Measurements from ENCODE around the gene CAPN8. TPM values are rescaled to one million over a fixed set of nuclear protein-coding genes. Genes with fewer than 3 reads are reported as not detected.

CAPN8 gene
- total and polyA plus RNA-seq, 4 donors, result 0.08 to 0.16 TPM; not detected in 2

- Histone ChIP-seq H3K4me1 (ENCODE audit: control insufficient read depth in 4 of 4, insufficient read depth in 4 of 4, low read length in 3 of 4) (peaks cover 6 to 36% (median 28%) of the 10 kb centered on the region in 4 donors), H3K4me3 (ENCODE audit: low read depth in 1 of 3, low read length in 3 of 3) (no peak overlapping the region), H3K36me3 (ENCODE audit: control insufficient read depth in 4 of 4, insufficient read depth in 3 of 4, low read depth in 1 of 4, low read length in 3 of 4) (no peaks in the 10 kb centered on the region), H3K27me3 (ENCODE audit: control insufficient read depth in 4 of 4, insufficient read depth in 4 of 4, low read length in 3 of 4) (no peaks in the 10 kb centered on the region), H3K9ac (ENCODE audit: low read depth in 1 of 2, low read length in 2 of 2) (peak overlapping the region in 1 of 2 donors; percentile 47), H3K9me3 (ENCODE audit: control insufficient read depth in 4 of 4, low read length in 3 of 4) (no peaks in the 10 kb centered on the region), H3K27ac (ENCODE audit: low read depth in 1 of 2, low read length in 2 of 2) (peak overlapping the region; percentile 94 to 95)
- DNase-seq (ENCODE audit: low spot score), result no peak
- TF ChIP-seq RAD21 (IDR thresholded peaks at IDR 0.05), result peak; percentile 36 to 48
- TF ChIP-seq ATF3 (IDR thresholded peaks at IDR 0.05), result no peak
- TF ChIP-seq CTCF (IDR thresholded peaks at IDR 0.05; ENCODE audit: low read depth, low read length, missing input control), result no peak
- peak; percentile 76 for TF ChIP-seq REST (IDR thresholded peaks at IDR 0.05)
- TF ChIP-seq JUND (IDR thresholded peaks at IDR 0.05), result peak; percentile 50 to 74
- peak; percentile 67 for TF ChIP-seq FOXA1 (IDR thresholded peaks at IDR 0.05)
- TF ChIP-seq ZBTB33 (IDR thresholded peaks at IDR 0.05), result no peak
- peak in 1 of 2 donors; percentile 42 for TF ChIP-seq EGR1 (IDR thresholded peaks at IDR 0.05; ENCODE audit: low read depth in 2 of 2)
- peak; percentile 74 for TF ChIP-seq HNF4G (IDR thresholded peaks at IDR 0.05)
- TF ChIP-seq YY1 (IDR thresholded peaks at IDR 0.05), result peak; percentile 83
- no peak for TF ChIP-seq NR2F2 (IDR thresholded peaks at IDR 0.05)
- TF ChIP-seq GABPA (IDR thresholded peaks at IDR 0.05 in 1 of 2, conservative IDR thresholded peaks at IDR 0.05 in 1 of 2), result peak in 1 of 2 donors; percentile 20
- peak; percentile 79 for TF ChIP-seq MAX (IDR thresholded peaks at IDR 0.05)
- TF ChIP-seq TAF1 (conservative IDR thresholded peaks at IDR 0.05), result peak; percentile 30
- TF ChIP-seq HNF4A (conservative IDR thresholded peaks at IDR 0.05), result peak; percentile 86 to 93
- TF ChIP-seq SP1 (IDR thresholded peaks at IDR 0.05), result peak; percentile 91
- TF ChIP-seq FOXA2 (IDR thresholded peaks at IDR 0.05), result peak; percentile 62
- TF ChIP-seq RXRA (IDR thresholded peaks at IDR 0.05), result peak; percentile 74 to 80
- WGBS, result 42% methylated on average over 10 of the region's 10 CpGs
Observed at GRCh38 chr1:223621312-223621734, 44.2 kb downstream of the CAPN8 start.
